NCI-H1092 treated with DMSO at 0.1 percent for 48 hours (cell line): ENCODE measurements around the gene KCNH1.
A peak's percentile ranks its signal among the peaks of the same experiment; 100 is the strongest.

ENCODE experiments used
- DNase-seq: peaks from one replicate; lab custom pipeline; 2025; lab: John Stamatoyannopoulos, UW

KCNH1 gene

GRCh38 chr1:211133836-211134669, at the start of gene KCNH1:
Gene KCNH1, minus strand, starts transcription at chr1:211134148. Its CDS starts 203 bp downstream, at chr1:211133945.
- peak; percentile 93 for DNase-seq

- no peak for DNase-seq
Measured at GRCh38 chr1:211182746-211183145, 48.8 kb upstream of the KCNH1 start.

- DNase-seq = no peak
Measured at GRCh38 chr1:211174375-211174774, 40.4 kb upstream of the KCNH1 start.

- no peak for DNase-seq
Measured at GRCh38 chr1:211172657-211173056, 38.7 kb upstream of the KCNH1 start.

GRCh38 chr1:211169353-211169752, 35.4 kb upstream of the KCNH1 start:
- DNase-seq = no peak

- DNase-seq = no peak
Measured at GRCh38 chr1:211158866-211159265, 24.9 kb upstream of the KCNH1 start.

- DNase-seq = no peak
Measured at GRCh38 chr1:211155040-211155439, 21.1 kb upstream of the KCNH1 start.

- no peak for DNase-seq
Measured at GRCh38 chr1:211153932-211154331, 20.0 kb upstream of the KCNH1 start.

GRCh38 chr1:211148366-211148765, 14.4 kb upstream of the KCNH1 start:
- peak; percentile 55 for DNase-seq

GRCh38 chr1:211145944-211146343, 12.0 kb upstream of the KCNH1 start:
- peak; percentile 7 for DNase-seq

GRCh38 chr1:211135342-211135950, 1.5 kb upstream of the KCNH1 start:
- DNase-seq = peak; percentile 76

- peak; percentile 87 for DNase-seq
Measured at GRCh38 chr1:211133393-211133835, 534 bp downstream of the KCNH1 start.

- DNase-seq = no peak
Measured at GRCh38 chr1:211132721-211133392, 1.1 kb downstream of the KCNH1 start.

- DNase-seq = no peak
Measured at GRCh38 chr1:211129776-211130175, 4.2 kb downstream of the KCNH1 start.

- no peak for DNase-seq
Measured at GRCh38 chr1:211127166-211127565, 6.8 kb downstream of the KCNH1 start.

- DNase-seq = no peak
Measured at GRCh38 chr1:211126622-211127021, 7.3 kb downstream of the KCNH1 start.

GRCh38 chr1:211118407-211119102, 15.4 kb downstream of the KCNH1 start:
- no peak for DNase-seq

GRCh38 chr1:211114446-211114845, 19.5 kb downstream of the KCNH1 start:
- DNase-seq = no peak

GRCh38 chr1:211113566-211113965, 20.4 kb downstream of the KCNH1 start:
- no peak for DNase-seq

GRCh38 chr1:211111351-211111750, 22.6 kb downstream of the KCNH1 start:
- no peak for DNase-seq

- no peak for DNase-seq
Measured at GRCh38 chr1:211101481-211101880, 32.5 kb downstream of the KCNH1 start.

- no peak for DNase-seq
Measured at GRCh38 chr1:211099393-211099792, 34.6 kb downstream of the KCNH1 start.
